Ascending aorta (tissue), 2 donors: ENCODE data around the gene GDPD2. TPM values are rescaled to one million over a fixed set of nuclear protein-coding genes. Genes with fewer than 3 reads are reported as not detected.

Experiments used
- DNase-seq, 2 donors: peaks; one replicate each; pipeline ENCODE4 v3.0.0-alpha.2; 2019; ENCODE audit warnings: low spot score in 2 of 2
- H3K27ac ChIP-seq, 2 donors: fragments of 200-600 bp; sonication (generic); one replicate each; pipeline ENCODE4 v1.5.1; 2016 to 2017; ENCODE audit warnings: mild to moderate bottlenecking in 1 of 2
- H3K27me3 ChIP-seq: fragments of 200-600 bp; sonication (generic); one replicate; pipeline ENCODE4 v1.5.1; 2017
- H3K36me3 ChIP-seq, 2 donors: fragments of 200-600 bp; sonication (generic); one replicate each; pipeline ENCODE4 v1.5.1; 2016
- H3K4me1 ChIP-seq, 2 donors: fragments of 200-600 bp; sonication (generic); one replicate each; pipeline ENCODE4 v1.5.1; 2016 to 2017; ENCODE audit warnings: mild to moderate bottlenecking in 1 of 2
- H3K4me3 ChIP-seq, 2 donors: fragments of 200-600 bp; sonication (generic); one replicate each; pipeline ENCODE4 v1.5.1; 2016 to 2017; ENCODE audit warnings: mild to moderate bottlenecking in 1 of 2
- H3K9me3 ChIP-seq, 2 donors: fragments of 200-600 bp; sonication (generic); one replicate each; pipeline ENCODE4 v1.5.1; 2016
- intact Hi-C: fragments of 100-400 bp; cut with DNase I; formaldehyde crosslinking; loops from one replicate; pipeline ENCODE4 v1.15.1; 2023
- total RNA-seq: library from RNA; depleted of rRNA; stranded (reverse); fragments of >200 nt; gene quantifications from one replicate; pipeline ENCODE4 v1.1.0, GENCODE V29; 2016
- TF ChIP-seq, protein P1 (sequence below), 3 experiments: fragments of 200-600 bp in 2 of 3; fragments of 450-650 bp in 1 of 3; sonication (generic) in 2 of 3; IDR thresholded peaks; one replicate each; pipeline ENCODE4 v1.5.1; 2016 to 2019; ENCODE audit warnings: antibody characterized with exemption in 3 of 3, mild to moderate bottlenecking in 1 of 3, moderate library complexity in 1 of 3

Gene GDPD2
- total RNA-seq, 1 donor from 2014 or later: not detected

DNA sequence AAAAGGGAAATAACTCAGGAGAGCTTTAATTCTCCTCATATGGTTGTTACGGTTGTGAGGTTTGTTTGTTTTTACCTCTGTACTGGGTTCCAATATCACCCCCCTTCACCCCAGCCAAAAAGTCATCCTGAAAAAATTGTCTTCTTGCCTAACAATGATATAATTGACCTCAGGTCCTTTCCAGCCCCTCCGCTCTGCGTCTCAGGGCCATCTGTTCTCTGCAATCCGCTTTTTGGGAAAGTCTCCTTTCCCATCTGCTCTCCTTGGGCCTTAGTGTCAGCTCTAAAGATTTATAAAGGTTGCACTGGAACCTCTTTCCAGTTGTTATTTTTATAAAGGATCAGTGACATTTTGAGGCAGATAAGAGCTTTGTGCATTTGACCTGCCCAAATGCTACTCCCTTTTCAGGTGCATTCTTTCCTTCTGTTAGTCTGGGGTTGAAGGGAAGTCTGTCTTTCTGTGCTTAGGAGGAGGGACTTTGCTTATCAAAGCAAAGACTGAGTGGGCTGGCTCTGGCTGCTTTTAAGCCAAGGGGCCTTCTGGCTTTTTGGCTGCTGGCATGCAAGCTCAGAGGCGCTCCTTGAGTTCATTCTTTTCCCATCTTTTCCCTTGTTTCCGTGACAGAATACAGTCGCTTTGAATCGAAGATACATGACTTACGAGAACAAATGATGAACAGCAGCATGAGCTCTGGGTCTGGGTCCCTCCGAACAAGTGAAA is 55.6 kb downstream of the GDPD2 start:
- no peak for DNase-seq
- H3K36me3 ChIP-seq: no peaks in the 10 kb centered on the region
- intact Hi-C loops: no loop called here
- peak overlapping the region; percentile 33 to 80 for H3K27ac ChIP-seq
- peaks cover 10 to 15% of the 10 kb centered on the region in 2 donors for H3K4me1 ChIP-seq
- no peaks in the 10 kb centered on the region for H3K9me3 ChIP-seq
- no peaks in the 10 kb centered on the region for H3K27me3 ChIP-seq
- no peak overlapping the region for H3K4me3 ChIP-seq
- TF ChIP-seq, protein P1, sequence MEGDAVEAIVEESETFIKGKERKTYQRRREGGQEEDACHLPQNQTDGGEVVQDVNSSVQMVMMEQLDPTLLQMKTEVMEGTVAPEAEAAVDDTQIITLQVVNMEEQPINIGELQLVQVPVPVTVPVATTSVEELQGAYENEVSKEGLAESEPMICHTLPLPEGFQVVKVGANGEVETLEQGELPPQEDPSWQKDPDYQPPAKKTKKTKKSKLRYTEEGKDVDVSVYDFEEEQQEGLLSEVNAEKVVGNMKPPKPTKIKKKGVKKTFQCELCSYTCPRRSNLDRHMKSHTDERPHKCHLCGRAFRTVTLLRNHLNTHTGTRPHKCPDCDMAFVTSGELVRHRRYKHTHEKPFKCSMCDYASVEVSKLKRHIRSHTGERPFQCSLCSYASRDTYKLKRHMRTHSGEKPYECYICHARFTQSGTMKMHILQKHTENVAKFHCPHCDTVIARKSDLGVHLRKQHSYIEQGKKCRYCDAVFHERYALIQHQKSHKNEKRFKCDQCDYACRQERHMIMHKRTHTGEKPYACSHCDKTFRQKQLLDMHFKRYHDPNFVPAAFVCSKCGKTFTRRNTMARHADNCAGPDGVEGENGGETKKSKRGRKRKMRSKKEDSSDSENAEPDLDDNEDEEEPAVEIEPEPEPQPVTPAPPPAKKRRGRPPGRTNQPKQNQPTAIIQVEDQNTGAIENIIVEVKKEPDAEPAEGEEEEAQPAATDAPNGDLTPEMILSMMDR (IDR thresholded peaks at IDR 0.05): no peak

DNA sequence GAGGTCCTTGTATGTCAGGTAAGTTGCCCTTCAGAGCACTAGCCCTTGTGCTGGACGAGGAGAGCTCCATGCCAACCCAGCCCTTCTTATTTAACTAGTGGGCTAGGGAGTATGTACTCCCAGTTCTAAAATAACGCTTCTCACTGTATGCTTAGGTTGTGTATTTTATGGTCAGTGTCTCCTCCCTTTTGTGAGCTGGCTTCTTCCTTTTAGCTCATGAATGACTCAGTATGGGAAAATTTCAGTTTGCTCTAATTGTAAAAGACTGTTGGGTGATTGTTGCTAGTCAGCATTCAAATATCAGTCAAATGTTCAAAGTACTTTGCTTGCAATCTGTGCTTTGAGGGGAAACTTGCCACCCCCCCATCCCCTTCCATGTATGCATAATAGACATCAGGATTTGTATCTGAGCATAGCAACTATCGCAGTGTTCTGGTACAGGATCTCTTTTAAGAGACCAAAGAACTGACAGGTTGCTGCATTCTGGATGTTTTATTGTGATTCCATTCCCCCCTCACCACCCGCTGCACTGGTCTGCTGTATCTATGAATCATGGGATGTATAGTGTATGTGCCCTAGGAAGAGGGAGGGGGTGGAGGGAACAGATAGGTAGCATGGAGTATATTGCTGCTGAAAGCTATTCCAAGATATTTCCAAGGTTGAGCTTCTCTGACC is 56.3 kb downstream of the GDPD2 start:
- Histone ChIP-seq H3K27me3 (no peaks in the 10 kb centered on the region), H3K36me3 (no peaks in the 10 kb centered on the region), H3K9me3 (no peaks in the 10 kb centered on the region), H3K4me1 (peaks cover 10 to 15% of the 10 kb centered on the region in 2 donors), H3K27ac (peak overlapping the region; percentile 46 to 80), H3K4me3 (no peak overlapping the region)
- DNase-seq: no peak
- intact Hi-C loops: no loop called here
- TF ChIP-seq, protein P1 (IDR thresholded peaks at IDR 0.05): no peak

DNA sequence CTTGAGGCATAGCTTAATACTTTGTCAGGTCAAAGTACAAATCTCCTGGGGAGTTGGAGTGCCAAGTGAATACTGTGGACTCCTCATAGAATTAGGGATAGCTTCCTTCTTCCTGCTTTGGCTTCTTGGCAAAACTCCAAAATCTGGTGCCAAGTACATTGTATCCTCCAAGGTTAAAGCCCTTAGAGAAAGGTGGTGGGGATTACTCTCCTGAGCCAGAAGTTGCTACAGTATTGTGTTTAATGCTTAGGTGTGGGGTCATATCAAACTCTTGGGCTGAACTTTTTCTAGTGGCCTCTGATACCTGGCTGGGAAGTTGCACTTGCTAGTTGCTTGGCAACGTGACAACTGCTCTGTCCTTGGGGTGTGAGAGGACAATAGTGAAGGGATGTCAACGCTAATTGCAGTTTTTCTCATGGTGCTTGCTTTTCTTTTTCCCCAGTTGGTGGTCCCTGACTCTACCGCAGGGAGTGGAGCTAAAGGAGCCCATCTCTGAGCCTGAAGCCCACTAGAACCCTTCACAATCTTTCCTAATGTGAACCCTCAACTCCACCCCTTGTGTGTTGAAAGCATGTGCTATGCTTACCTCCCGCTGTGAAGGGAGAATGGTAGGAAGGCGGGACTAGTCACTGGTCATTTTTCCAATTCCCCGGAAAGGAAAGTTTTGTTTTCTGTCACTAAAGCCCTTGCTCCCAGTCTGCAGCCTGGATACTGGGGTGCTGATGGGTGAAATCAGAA is 57.0 kb downstream of the GDPD2 start:
- DNase-seq: no peak
- H3K4me3 ChIP-seq: peak overlapping the region in 1 of 2 donors; percentile 48
- no peaks in the 10 kb centered on the region for H3K27me3 ChIP-seq
- no peaks in the 10 kb centered on the region for H3K9me3 ChIP-seq
- peak overlapping the region; percentile 46 to 65 for H3K27ac ChIP-seq
- no peaks in the 10 kb centered on the region for H3K36me3 ChIP-seq
- TF ChIP-seq, protein P1 (IDR thresholded peaks at IDR 0.05): no peak
- peaks cover 10 to 15% of the 10 kb centered on the region in 2 donors for H3K4me1 ChIP-seq
- intact Hi-C loops: loop anchor here (2.0 kb wide), 1 partner anchor 25 kb away; no protein-coding TSS in a partner anchor

DNA sequence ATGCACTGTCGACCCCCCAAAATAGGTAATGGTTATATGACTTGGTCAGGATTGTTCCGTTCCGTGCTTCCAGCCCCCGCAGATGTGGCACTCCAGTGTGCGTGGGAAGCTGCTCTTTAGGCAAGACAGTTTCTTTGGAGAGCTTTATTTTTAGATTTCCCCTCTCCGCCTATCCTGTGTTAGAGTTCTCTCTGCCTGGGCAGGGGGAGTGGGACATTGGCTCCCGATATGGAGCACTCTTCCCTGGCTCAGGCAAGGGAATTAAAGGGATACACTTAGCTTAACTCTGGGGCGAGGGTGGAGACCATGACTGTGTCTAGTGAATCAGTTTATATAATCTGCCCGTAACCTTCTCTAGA is 57.5 kb downstream of the GDPD2 start:
- peak in 1 of 2 donors; percentile 64 for DNase-seq
- H3K4me1 ChIP-seq: peaks cover 10 to 15% of the 10 kb centered on the region in 2 donors
- H3K9me3 ChIP-seq: no peaks in the 10 kb centered on the region
- TF ChIP-seq, protein P1 (IDR thresholded peaks at IDR 0.05): no peak
- peak overlapping the region in 1 of 2 donors; percentile 48 for H3K4me3 ChIP-seq
- intact Hi-C loops: loop anchor here (2.0 kb wide), 1 partner anchor 26 kb away; no protein-coding TSS in a partner anchor
- no peaks in the 10 kb centered on the region for H3K27me3 ChIP-seq
- H3K27ac ChIP-seq: peak overlapping the region; percentile 46 to 65
- H3K36me3 ChIP-seq: no peaks in the 10 kb centered on the region

DNA sequence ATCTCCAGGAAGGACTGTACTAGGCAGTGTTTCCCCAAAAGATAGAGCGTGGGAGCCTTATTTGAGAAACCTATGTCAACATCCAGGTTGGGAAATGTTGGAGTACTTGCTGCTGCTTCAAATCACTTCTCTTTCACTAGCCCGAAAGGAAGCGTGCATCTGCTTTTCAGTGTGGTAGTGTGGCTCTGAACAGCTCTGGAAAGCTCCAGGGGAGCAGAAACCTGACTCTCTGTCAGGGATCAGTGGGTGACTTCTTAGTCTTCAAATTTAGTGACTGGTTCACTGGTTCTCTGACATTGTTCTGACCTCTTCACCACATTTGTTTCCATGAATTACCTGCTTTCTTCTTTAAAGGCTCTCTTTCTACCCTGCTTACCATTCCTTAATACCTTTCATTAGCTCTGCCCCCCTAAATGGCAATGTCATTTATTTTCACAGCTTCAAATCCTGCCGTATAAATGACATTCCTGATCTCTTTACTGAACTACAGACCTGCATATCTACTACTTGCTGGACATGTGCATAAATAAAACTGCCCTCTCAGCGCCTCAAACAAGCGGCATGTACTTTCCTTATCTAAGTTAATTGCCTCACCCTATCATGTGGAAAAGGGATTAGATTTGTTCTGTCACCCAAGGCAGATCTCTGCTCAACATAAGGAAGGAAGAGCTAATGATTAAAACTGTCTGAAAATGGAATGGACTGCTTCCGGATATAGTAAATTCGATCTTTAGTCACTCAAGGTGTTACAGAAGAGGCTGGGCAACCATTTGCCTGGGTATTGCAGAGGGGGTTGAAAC is 58.6 kb downstream of the GDPD2 start:
- Histone ChIP-seq H3K27ac (peak overlapping the region in 1 of 2 donors; percentile 65), H3K27me3 (no peaks in the 10 kb centered on the region), H3K4me1 (peaks cover 10 to 15% of the 10 kb centered on the region in 2 donors), H3K4me3 (no peak overlapping the region), H3K9me3 (no peaks in the 10 kb centered on the region), H3K36me3 (no peaks in the 10 kb centered on the region)
- DNase-seq: no peak
- intact Hi-C loops: loop anchor here (2.0 kb wide), 1 partner anchor 27 kb away; no protein-coding TSS in a partner anchor
- TF ChIP-seq, protein P1 (IDR thresholded peaks at IDR 0.05): no peak
